H1 (cell line): ENCODE data around the gene ELL2. TPM values are rescaled to one million over a fixed set of nuclear protein-coding genes. Genes with fewer than 3 reads are reported as not detected.

Source experiments
- CTCF ChIA-PET: fragments of 300-600 bp; sonication (Branson Sonifier 250); formaldehyde crosslinking; loops from one replicate; lab custom pipeline; 2021; ENCODE audit not compliant: partially characterized antibody; lab: Charles Lee
- POLR2A ChIA-PET: fragments of 300-600 bp; sonication (Branson Sonifier 250); formaldehyde crosslinking; loops from one replicate; lab custom pipeline; 2021; ENCODE audit warnings: inconsistent platforms; ENCODE audit not compliant: partially characterized antibody; lab: Charles Lee
- DNase-seq, 2 experiments: peaks; one replicate each; pipeline versions ENCODE4 v3.0.0 to v3.0.0-alpha.2; 2010 to 2022; ENCODE audit warnings: low spot score in 2 of 2, low read depth in 1 of 2, mixed read lengths in 1 of 2
- FAIRE-seq: peaks from 2 replicates; lab custom pipeline; 2011; peaks lifted over from hg19 to GRCh38; lab: Jason Lieb, UNC
- H2AFZ ChIP-seq: 2 replicates; pipeline ENCODE4 v1.8.1; 2012; ENCODE audit warnings: low read length, inconsistent platforms
- H2AK5ac ChIP-seq: 2 replicates; pipeline ENCODE4 v1.6.1; 2013; ENCODE audit warnings: low read depth, low read length
- H2BK120ac ChIP-seq: replicated peaks from 2 replicates; pipeline ENCODE3; 2013; ENCODE audit warnings: low read depth, low read length, inconsistent platforms
- H2BK12ac ChIP-seq: 2 replicates; pipeline ENCODE4 v1.6.1; 2013; ENCODE audit warnings: low read depth, low read length
- H2BK15ac ChIP-seq: 2 replicates; pipeline ENCODE4 v1.6.1; 2013; ENCODE audit warnings: low read length
- H2BK20ac ChIP-seq: 2 replicates; pipeline ENCODE4 v1.6.1; 2013; ENCODE audit warnings: low read length
- H2BK5ac ChIP-seq: 2 replicates; pipeline ENCODE4 v1.6.1; 2013; ENCODE audit warnings: low read depth, low read length
- H3K14ac ChIP-seq: 2 replicates; pipeline ENCODE4 v1.6.1; 2013; ENCODE audit warnings: inconsistent platforms; ENCODE audit not compliant: insufficient read length
- H3K18ac ChIP-seq: 2 replicates; pipeline ENCODE4 v1.6.1; 2013; ENCODE audit warnings: low read length; ENCODE audit errors: extremely low read depth
- H3K23ac ChIP-seq: 2 replicates; pipeline ENCODE4 v1.6.1; 2013; ENCODE audit warnings: inconsistent platforms; ENCODE audit not compliant: insufficient read length
- H3K23me2 ChIP-seq: 2 replicates; pipeline ENCODE4 v1.6.1; 2013; ENCODE audit warnings: low read depth, low read length
- H3K27ac ChIP-seq: 2 replicates; pipeline ENCODE4 v1.6.1; 2011; ENCODE audit warnings: low read depth, low read length, inconsistent platforms
- H3K27me3 ChIP-seq, 4 experiments: replicated peaks in 1 of 4; 1 replicate in 1 of 4; 2 replicates in 3 of 4; pipeline versions ENCODE4 v1.6.1 to v1.8.1; 2011 to 2013; ENCODE audit warnings: low read length in 3 of 4, mild to moderate bottlenecking in 3 of 4, inconsistent platforms in 2 of 4, mixed read lengths in 2 of 4, moderate library complexity in 1 of 4; ENCODE audit not compliant: control insufficient read depth in 3 of 4, insufficient read depth in 3 of 4; ENCODE audit errors: extremely low read depth in 1 of 4
- H3K36me3 ChIP-seq, 4 experiments: 2 replicates each; pipeline versions ENCODE4 v1.6.1 to v1.8.1; 2011 to 2013; ENCODE audit warnings: mild to moderate bottlenecking in 4 of 4, low read length in 3 of 4, moderate library complexity in 2 of 4, control low read depth in 1 of 4, inconsistent platforms in 1 of 4; ENCODE audit not compliant: insufficient read depth in 4 of 4, control insufficient read depth in 2 of 4
- H3K4ac ChIP-seq: replicated peaks from 2 replicates; pipeline ENCODE3; 2013; ENCODE audit warnings: low read length, low read depth, mixed read lengths, inconsistent platforms; ENCODE audit not compliant: insufficient read length
- H3K4me1 ChIP-seq, 4 experiments: replicated peaks in 1 of 4; 1 replicate in 1 of 4; 2 replicates in 3 of 4; pipeline versions ENCODE4 v1.6.1 to v1.8.1; 2011 to 2013; ENCODE audit warnings: low read length in 3 of 4, inconsistent platforms in 2 of 4, mixed read lengths in 1 of 4; ENCODE audit not compliant: insufficient read depth in 4 of 4, control insufficient read depth in 3 of 4
- H3K4me2 ChIP-seq, 2 experiments: 2 replicates each; pipeline versions ENCODE4 v1.6.1 to v1.8.1; 2011 to 2013; ENCODE audit warnings: low read depth in 2 of 2, low read length in 2 of 2, control low read depth in 1 of 2, inconsistent platforms in 1 of 2, mild to moderate bottlenecking in 1 of 2; ENCODE audit not compliant: insufficient read depth in 1 of 2
- H3K4me3 ChIP-seq, 4 experiments: fragments of 200-600, 300-600 bp in 1 of 4; sonication (generic), shearing (Covaris generic), sonication (Bioruptor Twin) in 1 of 4; 2 replicates each; pipeline versions ENCODE4 v1.5.1 to v1.8.1; 2011 to 2016; ENCODE audit warnings: low read length in 4 of 4, low read depth in 3 of 4, control low read depth in 2 of 4, inconsistent platforms in 2 of 4, mild to moderate bottlenecking in 2 of 4, mixed read lengths in 1 of 4, moderate library complexity in 1 of 4; ENCODE audit not compliant: insufficient read depth in 2 of 4; ENCODE audit errors: extremely low read depth in 1 of 4
- H3K56ac ChIP-seq: replicated peaks from 2 replicates; pipeline ENCODE3; 2013; ENCODE audit warnings: low read depth, mild to moderate bottlenecking, mixed read lengths, low read length, inconsistent platforms; ENCODE audit not compliant: insufficient read length
- H3K79me1 ChIP-seq: 2 replicates; pipeline ENCODE4 v1.6.1; 2013; ENCODE audit warnings: low read depth, low read length, control low read depth
- H3K79me2 ChIP-seq, 2 experiments: 2 replicates each; pipeline versions ENCODE4 v1.6.1 to v1.8.1; 2012 to 2013; ENCODE audit warnings: low read length in 2 of 2, mild to moderate bottlenecking in 2 of 2, inconsistent platforms in 1 of 2; ENCODE audit not compliant: insufficient read depth in 2 of 2, control insufficient read depth in 1 of 2
- H3K9ac ChIP-seq, 4 experiments: replicated peaks in 1 of 4; 1 replicate in 1 of 4; 2 replicates in 3 of 4; pipeline versions ENCODE4 v1.6.1 to v1.8.1; 2011 to 2013; ENCODE audit warnings: low read depth in 3 of 4, low read length in 3 of 4, control low read depth in 2 of 4, mild to moderate bottlenecking in 2 of 4, moderate library complexity in 2 of 4, inconsistent platforms in 1 of 4; ENCODE audit errors: extremely low read depth in 1 of 4
- H3K9me3 ChIP-seq, 2 experiments: 2 replicates each; pipeline versions ENCODE4 v1.6.1 to v1.8.1; 2012 to 2013; ENCODE audit warnings: mild to moderate bottlenecking in 2 of 2, moderate library complexity in 2 of 2, control low read depth in 1 of 2, inconsistent platforms in 1 of 2, low read depth in 1 of 2, low read length in 1 of 2, mixed read lengths in 1 of 2; ENCODE audit not compliant: insufficient read depth in 2 of 2
- H4K20me1 ChIP-seq, 2 experiments: replicated peaks in 1 of 2; 2 replicates each; pipeline versions ENCODE3 to v1.8.1; 2011 to 2013; ENCODE audit warnings: inconsistent platforms in 2 of 2, low read length in 2 of 2, mild to moderate bottlenecking in 1 of 2; ENCODE audit not compliant: insufficient read depth in 2 of 2, control insufficient read depth in 1 of 2
- H4K5ac ChIP-seq: 2 replicates; pipeline ENCODE4 v1.6.1; 2013; ENCODE audit warnings: low read length, low read depth, mixed read lengths, inconsistent platforms; ENCODE audit not compliant: insufficient read length
- H4K8ac ChIP-seq: 2 replicates; pipeline ENCODE4 v1.8.0; 2013; ENCODE audit warnings: mild to moderate bottlenecking, moderate library complexity, low read length, inconsistent platforms; ENCODE audit not compliant: insufficient read depth; ENCODE audit errors: extremely low read depth
- H4K91ac ChIP-seq: replicated peaks from 2 replicates; pipeline ENCODE3; 2013; ENCODE audit warnings: low read length, mixed read lengths, inconsistent platforms; ENCODE audit not compliant: insufficient read length
- ASH2L ChIP-seq: fragments of 200-600, 300-600 bp; sonication (generic); IDR thresholded peaks from one replicate; pipeline ENCODE4 v1.7.1; 2017; ENCODE audit warnings: low read length
- BACH1 ChIP-seq: IDR thresholded peaks from 2 replicates; pipeline ENCODE4 v1.6.1; 2012; ENCODE audit warnings: low read length, improper control_type of control experiment
- POU5F1 ChIP-seq: IDR thresholded peaks from 2 replicates; pipeline ENCODE4 v1.6.1; 2011; ENCODE audit warnings: low read depth, mild to moderate bottlenecking, low read length, moderate library complexity
- WGBS, 2 experiments: shearing (Covaris generic) in 1 of 2; methylation state at CpG; one replicate each; pipeline versions ENCODE4 v1.1.6 to v1.1.7; 2013 to 2015; ENCODE audit warnings: low lambda C conversion rate in 2 of 2, mixed read lengths in 2 of 2, inconsistent platforms in 1 of 2, low coverage in 1 of 2, missing lambda C conversion rate in 1 of 2; ENCODE audit not compliant: insufficient replicate concordance in 2 of 2, insufficient coverage in 1 of 2, insufficient read length in 1 of 2; ENCODE audit errors: extremely low coverage in 1 of 2, missing lambda C conversion rate in 1 of 2; 5-methylcytosine and 5-hydroxymethylcytosine counted together
- polyA plus RNA-seq, 7 experiments: library from polyadenylated mRNA; depleted of rRNA in 3 of 7; stranded (reverse) in 5 of 7; unstranded in 2 of 7; fragments of >200 nt in 5 of 7; fragments of 200-250 nt in 2 of 7; gene quantifications; 1 replicate in 5 of 7; 2 replicates in 1 of 7; 4 replicates in 1 of 7; pipeline versions ENCODE4 v1.2.1 to v1.2.3, GENCODE V29; 2011 to 2013; ENCODE audit warnings: missing spikeins in 2 of 7, mixed read lengths in 2 of 7
- total RNA-seq: library from RNA; stranded (reverse); fragmentation: NEBNext Ultra II Directional; extraction: Animal tissue kit (Norgen Biotek cat#: 25700); gene quantifications from 2 replicates; pipeline ENCODE4 v1.2.1, GENCODE V29; 2021

Gene ELL2
- total and polyA plus RNA-seq, 2 of the 8 experiments (the other 6 are each of a cell fraction or from before 2014, with no cell fraction given) = 6.3 to 29.4 TPM

GRCh38 chr5:95962475-95962773 lies 773 bp upstream of the ELL2 start:
- H4K8ac ChIP-seq = no peak overlapping the region
- no peak for FAIRE-seq
- no peak overlapping the region for H3K4ac ChIP-seq
- peaks cover 3% of the 10 kb centered on the region; the same call in 1 of the 2 replicates for H3K79me1 ChIP-seq
- peak overlapping the region; percentile 74; the same call in 1 of the 2 replicates for H3K27ac ChIP-seq
- 24% methylated on average over 8 of the region's 8 CpGs; no CpG with 5 or more reads in 1 of the 2 experiments for WGBS, 2 experiments
- H3K18ac ChIP-seq = peak overlapping the region; percentile 72; the same call in 1 of the 2 replicates
- H4K20me1 ChIP-seq = peaks cover 13 to 14% of the 10 kb centered on the region in 2 experiments
- H3K23me2 ChIP-seq = peaks cover 17% of the 10 kb centered on the region
- no peak overlapping the region for H2BK20ac ChIP-seq
- H2AK5ac ChIP-seq = peak overlapping the region; percentile 55; the same call in 1 of the 2 replicates
- peaks cover 13 to 27% (median 18%) of the 10 kb centered on the region in 4 experiments; a peak in 6 of 7 replicates for H3K4me1 ChIP-seq
- no peaks in the 10 kb centered on the region for H3K9me3 ChIP-seq
- H3K36me3 ChIP-seq = no peaks in the 10 kb centered on the region
- peak overlapping the region; percentile 62 to 91 (median 82) for H3K4me3 ChIP-seq
- DNase-seq = no peak
- H3K4me2 ChIP-seq = peak overlapping the region; percentile 94
- no peak overlapping the region for H3K14ac ChIP-seq
- H3K79me2 ChIP-seq = peaks cover 5 to 30% of the 10 kb centered on the region in 2 experiments; a peak in 3 of 4 replicates
- H4K91ac ChIP-seq = no peak overlapping the region
- ChIA-PET CTCF (interaction anchor here (0.7 to 5.9 kb wide), 9 partner anchors 18 to 630 kb away, joined by 3 to 38 read pairs (median 3); no protein-coding TSS in a partner anchor), POLR2A (interaction anchor here (0.8 to 3.1 kb wide), 20 partner anchors 11 to 354 kb away, joined by 3 to 9 read pairs (median 4); partner anchors contain the start of gene GLRX)
- no peak overlapping the region for H3K56ac ChIP-seq
- H4K5ac ChIP-seq = no peak overlapping the region
- 0 out of 2 replicates have a peak overlapping the region, but pooled peaks have one; percentile 3 for H2AFZ ChIP-seq
- no peak overlapping the region for H2BK15ac ChIP-seq
- H2BK5ac ChIP-seq = peak overlapping the region; percentile 90
- no peak overlapping the region for H3K23ac ChIP-seq
- peak overlapping the region in 3 of 4 experiments; percentile 46 to 70 (median 55); a peak in 5 of 7 replicates for H3K9ac ChIP-seq
- H2BK12ac ChIP-seq = peak overlapping the region; percentile 96
- H3K27me3 ChIP-seq = peaks cover 0 to 12% (median 9%) of the 10 kb centered on the region in 4 experiments; a peak in 5 of 7 replicates
- H2BK120ac ChIP-seq = no peak overlapping the region
- peak; percentile 75 for TF ChIP-seq ASH2L
- TF ChIP-seq BACH1 = no peak
- TF ChIP-seq POU5F1 = no peak
